ENCODE measurements around the gene COL4A3.

The COL4A3 gene

DNA sequence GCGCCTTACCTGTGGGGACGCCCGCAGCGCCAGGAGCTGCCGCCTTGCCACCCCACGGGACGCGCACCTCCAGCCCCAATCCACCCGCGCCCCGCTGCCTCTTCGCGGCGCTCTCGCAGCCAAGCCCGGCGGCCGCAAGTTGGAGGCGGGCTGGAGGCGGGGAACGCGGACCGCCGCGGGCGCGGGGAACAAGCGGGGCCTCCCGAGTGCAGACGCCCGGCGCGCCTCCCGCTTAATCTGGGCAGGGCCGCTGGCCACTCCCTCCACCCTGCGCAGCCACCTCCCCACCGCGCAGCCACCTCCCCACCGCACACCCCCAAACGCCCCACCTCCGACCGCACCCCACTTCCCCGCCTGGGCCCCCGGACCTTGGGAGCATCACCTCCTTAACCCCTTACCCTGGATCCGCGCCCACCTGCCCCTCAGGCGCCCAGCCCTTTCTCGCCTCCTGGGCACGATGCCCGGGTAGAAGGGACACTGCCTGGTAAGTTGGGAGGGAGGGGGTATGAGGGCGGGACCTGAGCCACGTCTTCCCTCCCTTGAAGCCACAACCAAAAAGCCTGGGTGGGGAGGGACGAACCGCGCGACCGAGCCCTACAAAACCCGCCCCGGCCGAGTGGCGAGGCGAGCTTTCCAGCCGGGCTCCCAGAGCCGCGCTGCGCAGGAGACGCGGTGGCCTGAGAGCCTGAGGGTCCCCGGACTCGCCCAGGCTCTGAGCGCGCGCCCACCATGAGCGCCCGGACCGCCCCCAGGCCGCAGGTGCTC lies at the start of gene COL4A3, which contains the start of gene COL4A4:
Gene COL4A3 (plus strand): TSS at position 627 of the 765 bp plus-strand sequence. CDS start 103 bp downstream, at position 730.
Gene COL4A4 (minus strand): TSS at position 208 of the 765 bp plus-strand sequence. CDS start 16,722 bp downstream, outside the sequence.
- no peak for DNase-seq (ENCODE audit: low spot score)

DNA sequence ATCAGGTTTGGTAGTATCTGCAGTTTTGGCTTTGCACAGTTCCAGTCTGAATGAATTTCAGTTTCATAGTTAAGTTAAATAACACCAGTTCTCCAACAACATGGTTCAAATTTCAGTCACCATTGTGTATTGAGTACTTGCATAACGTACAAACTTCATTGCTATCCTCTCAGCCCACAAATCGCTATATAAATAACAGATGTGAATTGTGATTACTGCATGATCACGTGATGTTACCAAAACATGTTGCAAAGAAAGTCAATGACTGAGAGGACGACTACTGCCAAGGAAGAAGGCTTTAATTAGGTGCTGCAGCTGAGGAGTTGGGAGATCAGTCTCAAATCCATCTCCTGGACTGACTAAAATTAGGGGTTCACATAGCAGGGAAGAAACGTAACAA lies 48.7 kb upstream of the COL4A3 start:
- no peak for DNase-seq (ENCODE audit: low spot score)

DNA sequence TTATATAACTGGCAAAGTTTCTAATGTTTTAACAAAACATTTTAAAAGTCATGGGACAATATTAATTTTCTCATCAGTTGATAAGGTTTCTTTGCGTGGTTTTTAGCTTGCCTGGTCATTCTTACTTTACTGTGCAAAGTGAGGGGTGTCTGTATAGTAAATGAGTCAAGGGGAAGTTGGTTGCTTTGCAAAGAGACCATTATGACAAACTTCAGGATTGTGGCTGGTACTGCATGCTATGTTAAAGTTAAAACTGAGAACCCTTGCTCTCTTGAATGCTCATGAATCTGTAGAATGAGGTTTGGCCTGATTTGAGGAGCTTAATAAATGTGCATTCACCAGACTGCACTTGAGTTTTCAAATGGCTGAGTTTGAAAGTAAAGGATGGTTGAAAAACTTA lies 47.4 kb upstream of the COL4A3 start:
- no peak for DNase-seq (ENCODE audit: low spot score)

DNA sequence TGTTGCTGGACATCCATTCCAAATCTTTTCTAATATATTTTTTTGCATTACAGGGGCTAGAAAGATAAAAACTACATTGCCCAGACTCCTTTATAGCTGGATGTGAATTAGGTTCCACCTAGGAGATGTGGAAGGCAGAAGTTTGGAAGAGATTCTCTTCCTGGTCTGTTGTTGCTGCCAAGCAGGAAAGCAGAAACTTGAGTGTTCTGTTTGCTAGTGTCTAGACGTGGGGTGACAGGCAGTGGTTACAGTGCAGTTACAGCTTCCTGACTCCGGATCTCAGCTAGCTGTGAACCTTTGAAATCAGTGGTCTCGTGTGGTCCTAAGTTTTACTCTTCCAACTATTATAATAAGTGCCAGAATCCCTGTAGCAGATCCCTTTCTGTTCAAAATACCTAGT lies 46.6 kb upstream of the COL4A3 start:
- DNase-seq (ENCODE audit: low spot score): no peak

DNA sequence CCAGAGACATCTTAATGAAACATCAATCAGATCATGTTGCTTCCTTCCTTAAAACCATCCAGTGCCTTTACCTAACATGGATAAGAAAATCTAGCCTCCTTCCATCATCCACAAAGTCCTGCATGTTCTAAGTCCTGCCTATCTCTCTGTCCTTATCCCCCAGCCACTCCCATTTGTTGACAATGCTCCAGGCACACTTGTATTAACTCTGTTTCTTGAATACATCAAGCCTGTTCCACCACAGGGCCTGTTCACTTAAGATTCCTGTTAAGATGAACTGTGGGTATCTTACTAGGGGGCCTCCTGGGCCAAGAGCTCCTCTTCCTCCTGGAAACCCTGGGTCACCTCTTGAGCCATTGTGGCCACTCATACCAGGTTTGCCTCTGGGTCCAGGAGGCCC lies 46.1 kb upstream of the COL4A3 start:
- no peak for DNase-seq (ENCODE audit: low spot score)

DNA sequence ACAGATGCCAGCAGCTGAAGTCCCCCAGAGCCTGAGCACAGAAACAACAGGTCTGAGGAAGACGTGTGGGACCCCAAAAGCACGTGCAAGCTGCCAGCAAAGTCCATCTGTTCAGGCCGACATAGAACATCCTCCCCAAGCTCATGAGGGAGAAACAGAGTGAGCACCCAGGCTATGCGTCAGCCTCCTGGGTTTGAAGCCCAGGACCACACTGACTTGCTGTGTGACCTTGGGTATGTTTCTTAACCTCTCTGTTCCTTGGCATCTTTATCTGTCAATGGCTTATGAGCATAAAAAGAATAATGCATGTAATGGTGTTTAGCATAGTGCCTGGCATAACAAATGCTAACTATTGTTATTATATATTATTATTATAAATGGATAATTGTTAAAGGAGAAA lies 40.7 kb upstream of the COL4A3 start:
- DNase-seq (ENCODE audit: low spot score): no peak

DNA sequence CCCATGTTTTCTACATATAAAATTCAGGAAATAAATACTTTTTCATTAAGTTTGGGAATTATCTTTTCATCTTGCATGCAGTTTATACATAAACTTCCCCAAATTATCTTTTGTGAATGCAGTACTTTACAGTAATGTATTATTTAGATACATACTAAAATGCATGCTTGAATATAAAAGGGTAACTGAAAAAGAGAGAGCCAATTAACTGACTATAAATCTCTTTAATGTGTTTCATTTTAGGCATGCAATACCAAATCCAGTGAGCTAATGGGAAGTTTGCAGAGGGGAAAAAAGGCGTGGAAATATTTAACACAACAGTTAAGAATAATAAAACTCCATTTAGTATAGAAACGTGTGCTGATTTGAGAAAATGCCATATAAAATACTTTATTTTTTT lies 39.6 kb upstream of the COL4A3 start:
- DNase-seq (ENCODE audit: low spot score): no peak

DNA sequence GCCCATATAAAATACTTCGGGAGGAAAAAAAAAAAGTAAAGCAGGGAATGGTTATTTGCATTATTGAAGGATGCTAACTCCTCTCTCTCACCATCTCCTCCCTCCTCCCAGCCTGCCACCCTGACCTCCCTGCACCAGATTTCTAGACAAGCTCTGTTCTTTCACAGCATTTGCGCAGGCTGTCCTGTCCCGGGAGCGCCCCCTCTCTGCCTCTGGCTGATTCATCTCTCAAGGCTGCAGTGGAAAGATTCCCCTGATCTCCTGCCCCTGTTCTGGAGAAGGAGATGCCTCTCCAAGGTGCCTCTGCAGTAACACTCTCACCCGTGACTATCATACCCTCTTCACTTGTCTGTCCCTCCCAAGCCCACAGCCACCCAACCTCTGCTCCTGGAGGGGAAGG lies 38.9 kb upstream of the COL4A3 start:
- no peak for DNase-seq (ENCODE audit: low spot score)

DNA sequence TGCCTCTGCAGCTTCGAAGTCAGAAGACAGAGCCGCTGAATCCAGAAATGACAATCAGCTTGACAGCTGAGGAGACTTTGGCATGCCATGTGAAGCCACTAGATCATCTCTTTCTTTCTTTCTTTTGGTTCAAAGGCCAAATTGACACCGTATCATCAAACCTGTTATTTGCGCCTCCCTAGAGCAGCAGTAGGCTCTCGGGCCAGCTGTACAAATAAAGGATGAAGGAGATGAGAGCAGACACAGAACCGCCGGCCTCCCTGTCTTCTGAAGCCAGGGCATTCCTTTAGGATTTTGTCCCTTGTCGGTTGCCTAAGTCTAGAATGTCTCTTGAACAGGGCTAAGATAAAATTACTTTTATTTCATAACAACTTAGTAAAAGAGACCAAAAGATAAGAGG lies 37.2 kb upstream of the COL4A3 start:
- DNase-seq (ENCODE audit: low spot score): no peak

DNA sequence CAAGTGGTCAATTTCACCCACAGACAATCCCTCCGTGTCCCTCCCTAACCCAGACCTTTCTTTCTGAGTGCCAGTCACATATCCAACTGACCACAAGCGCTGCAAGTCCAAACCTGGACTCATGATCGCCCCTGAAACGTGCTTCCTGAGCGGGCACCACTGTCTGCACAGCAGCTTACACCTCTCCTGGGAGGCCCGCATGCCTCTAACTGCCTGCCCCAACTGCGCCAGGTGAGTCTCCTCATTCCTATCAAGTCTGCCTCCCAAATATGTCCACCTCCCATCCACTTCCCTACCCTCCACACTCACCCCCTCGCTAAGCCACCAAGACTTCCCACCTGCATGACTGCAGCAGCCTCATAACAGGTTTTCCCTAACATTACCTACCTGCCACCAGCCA lies 33.8 kb upstream of the COL4A3 start:
- DNase-seq (ENCODE audit: low spot score): no peak

DNA sequence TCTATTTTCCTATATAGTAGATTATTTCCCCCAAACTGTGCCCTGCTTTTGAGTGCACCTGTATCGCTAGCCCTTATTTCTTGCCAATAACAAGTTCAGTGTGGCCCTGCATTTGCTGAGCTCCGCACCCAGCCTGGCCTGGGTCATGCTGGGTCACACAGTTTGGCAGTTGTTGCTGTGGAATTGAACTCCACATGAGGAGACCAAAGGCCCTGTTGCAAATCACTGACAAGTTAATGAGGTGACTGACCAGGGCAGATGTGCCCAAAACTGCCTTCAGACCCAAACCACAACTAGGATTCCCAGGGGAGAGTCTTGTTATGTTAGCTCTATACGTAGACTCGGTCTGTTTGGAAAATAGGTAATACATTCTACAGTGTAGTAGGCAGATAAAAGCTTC lies 31.4 kb upstream of the COL4A3 start:
- no peak for DNase-seq (ENCODE audit: low spot score)

DNA sequence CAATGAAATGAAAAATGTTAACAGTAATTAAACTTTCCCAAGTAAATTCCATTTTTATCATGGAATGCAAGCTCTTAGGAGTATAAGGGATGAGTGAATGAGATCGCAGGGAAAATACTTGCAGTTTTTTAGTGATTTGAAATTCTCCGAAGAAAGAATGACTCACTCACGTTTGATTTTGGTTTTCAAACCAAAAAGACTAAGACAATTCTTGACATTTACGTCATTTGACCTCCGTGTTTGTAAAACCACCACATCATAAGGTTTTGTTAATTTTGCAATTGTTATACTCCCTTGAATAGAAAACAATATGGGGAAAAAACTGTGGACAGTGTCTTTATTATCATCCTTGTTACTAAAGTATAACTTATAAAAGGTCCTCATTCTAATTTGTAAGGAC lies 29.8 kb upstream of the COL4A3 start:
- DNase-seq (ENCODE audit: low spot score): no peak

DNA sequence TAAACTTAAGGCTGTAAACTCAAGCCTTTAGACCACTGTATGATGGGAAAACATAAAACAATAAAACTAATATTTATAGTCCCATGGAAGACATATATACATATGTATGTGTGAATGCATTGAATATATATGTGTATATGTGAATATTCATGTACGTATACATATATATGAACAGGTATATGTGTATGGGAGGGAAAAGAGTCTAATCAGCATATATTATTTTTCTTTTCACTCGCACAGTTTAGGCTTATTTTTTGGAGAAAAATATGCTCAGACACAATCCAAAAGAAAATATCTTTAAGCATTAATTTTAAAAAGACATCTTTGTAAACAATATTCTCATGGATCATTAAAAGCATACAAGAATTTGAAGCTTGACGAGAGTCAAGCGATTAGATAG lies 23.1 kb upstream of the COL4A3 start:
- no peak for DNase-seq (ENCODE audit: low spot score)

DNA sequence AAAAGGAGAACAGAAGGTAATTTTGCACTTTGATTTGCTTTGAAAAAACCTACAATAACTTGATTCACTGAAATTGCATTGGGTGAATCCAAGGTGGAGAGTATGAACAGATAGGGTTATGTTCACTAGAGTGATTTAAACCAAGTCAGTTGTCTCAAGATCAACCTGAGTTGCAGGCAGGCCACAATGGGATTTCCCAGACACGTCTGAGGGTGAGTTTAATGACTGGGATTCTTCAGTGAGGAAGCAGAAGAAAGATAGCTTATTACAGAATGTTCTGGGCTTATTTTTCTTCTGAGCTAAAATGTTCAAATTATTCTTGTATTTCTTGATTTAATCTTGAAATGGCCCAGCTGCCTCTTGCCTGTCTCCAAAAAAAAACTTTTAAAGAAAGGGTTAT lies 20.5 kb upstream of the COL4A3 start:
- no peak for DNase-seq (ENCODE audit: low spot score)

DNA sequence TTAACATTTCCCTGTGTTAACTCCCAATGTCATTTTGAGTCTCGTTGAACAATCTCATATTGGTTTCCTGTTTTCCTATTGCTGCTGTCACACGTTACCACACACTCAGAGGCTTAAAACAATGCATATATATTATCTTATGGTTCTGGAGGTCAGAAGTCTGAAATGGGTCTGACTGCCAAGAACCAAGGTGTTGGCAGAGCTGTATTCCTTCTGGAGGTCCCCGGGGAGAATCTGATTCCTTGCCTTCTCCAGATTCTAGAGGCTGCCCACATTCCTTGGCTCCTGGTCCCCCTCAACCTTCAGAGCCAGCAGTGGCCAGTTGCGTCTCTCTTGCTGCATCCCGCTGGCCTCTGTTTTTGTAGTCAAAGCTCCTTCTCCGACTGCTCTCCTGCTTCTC lies 18.0 kb upstream of the COL4A3 start:
- no peak for DNase-seq (ENCODE audit: low spot score)

DNA sequence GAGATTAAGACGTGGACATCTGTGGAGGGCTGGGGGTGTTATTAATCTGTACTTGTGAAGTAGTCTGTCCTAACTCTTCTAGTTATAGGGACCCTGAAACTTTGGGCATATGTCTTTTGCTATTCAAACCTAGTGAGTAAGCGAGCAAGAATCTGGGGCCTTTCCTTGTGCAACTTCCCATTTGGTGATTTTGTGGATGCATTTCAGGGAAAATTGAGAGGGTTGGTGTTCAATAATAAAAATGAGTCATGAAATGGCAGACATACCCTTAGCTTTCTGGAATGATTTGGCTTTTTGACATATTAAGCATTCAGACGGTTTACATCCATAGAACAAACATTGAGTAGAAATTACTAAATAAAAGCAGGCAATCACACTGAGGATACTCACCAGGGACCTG lies 17.4 kb upstream of the COL4A3 start:
- DNase-seq (ENCODE audit: low spot score): no peak

DNA sequence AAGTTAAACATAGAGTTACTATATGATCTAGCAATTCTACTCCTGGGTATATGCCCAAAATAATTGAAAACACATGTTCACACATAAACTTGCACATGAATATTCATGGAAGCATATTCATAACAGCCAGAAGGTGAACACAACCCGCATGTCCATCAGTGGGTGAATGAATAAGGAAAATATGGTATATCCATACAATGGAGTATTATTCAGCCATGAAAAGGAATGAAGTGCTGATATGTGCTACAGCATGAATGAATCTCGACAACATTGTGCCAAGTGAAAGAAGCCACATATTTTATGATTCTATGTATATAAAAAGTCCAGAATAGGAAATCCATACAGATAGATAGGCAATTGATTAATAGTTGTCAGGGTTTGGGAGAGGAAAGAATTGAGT lies 16.3 kb upstream of the COL4A3 start:
- DNase-seq (ENCODE audit: low spot score): no peak

DNA sequence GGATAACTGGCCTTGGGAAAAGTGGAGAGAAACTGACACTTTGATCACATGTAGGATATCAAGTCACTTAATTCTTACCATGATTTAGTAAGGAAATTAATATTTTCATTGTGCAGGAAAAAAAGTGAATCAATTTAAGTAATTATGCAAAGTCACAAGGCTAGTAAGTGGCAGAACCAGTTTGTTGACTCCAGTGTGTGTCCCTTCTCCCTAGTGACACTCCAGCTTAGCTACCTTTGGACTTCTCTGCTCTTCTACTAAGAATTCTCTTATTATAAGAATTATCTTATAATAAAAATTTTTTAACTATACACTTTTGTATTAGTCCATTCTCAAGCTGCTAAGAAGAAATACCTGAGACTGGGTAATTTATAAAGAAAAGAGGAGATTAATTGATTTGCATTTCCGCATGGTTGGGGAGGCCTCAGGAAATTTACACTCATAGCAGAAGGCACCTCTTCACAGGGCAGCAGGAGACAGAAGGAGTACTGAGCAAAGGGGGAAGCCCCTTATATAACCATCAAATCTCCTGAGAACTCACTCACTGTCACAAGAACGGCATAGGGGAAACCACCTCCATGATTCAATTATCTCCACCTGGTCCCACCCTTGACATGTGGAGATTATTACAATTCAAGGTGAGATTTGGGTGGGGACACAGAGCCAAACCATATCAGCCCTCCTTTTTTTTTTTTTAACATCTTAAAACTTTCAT lies 14.0 kb upstream of the COL4A3 start:
- DNase-seq (ENCODE audit: low spot score): no peak

DNA sequence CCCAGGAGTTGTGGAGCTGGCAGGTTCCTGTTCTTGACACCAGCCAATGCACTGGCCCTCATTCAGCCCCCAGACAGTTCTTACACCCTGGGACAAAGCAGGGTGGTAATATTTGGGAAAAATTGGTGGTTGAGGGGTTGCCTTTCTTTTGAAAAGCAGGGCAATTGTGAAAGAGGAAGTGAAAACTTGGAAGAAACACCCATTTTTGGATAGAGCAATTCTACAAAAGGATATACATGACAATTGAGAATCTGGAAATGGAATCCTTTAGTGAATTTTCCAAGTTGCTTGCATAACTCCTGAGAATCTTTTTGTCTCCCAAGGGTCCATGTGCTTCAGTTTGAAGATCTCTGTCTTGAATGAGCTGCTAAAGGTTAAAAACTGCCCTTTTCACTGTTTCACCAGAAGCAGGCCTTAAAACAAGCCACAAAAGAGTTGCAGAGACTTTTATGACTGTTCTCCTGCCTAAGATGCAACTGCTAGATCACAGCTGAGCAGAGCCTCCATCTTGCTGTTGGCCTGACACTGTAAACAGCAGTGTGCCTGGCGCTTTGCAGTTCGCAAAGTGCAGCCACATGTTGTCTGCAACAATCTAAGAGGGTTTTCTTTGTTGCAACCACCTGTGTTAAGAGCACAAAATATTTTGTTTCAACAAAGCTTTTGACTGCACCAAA lies 12.2 kb upstream of the COL4A3 start:
- DNase-seq (ENCODE audit: low spot score): no peak

DNA sequence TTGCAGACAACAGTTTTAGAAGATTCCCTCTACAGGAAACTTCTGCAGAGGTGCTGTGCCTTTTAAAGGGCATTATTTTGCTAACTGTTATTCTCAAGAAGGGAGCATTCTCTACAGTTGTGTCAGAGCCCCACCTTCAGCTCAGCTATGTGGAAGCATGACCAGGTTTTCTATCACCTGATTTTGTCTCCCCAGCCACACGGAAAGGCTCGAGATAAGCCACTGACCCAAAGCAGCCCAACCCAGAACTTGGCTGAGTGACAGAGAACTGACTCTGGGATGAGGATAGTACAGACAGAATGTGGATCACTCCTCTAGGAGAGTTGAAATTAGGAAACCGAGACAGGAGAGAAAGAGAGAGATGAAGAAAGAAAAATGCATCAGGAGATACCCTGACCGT lies 11.1 kb upstream of the COL4A3 start:
- no peak for DNase-seq (ENCODE audit: low spot score)

DNA sequence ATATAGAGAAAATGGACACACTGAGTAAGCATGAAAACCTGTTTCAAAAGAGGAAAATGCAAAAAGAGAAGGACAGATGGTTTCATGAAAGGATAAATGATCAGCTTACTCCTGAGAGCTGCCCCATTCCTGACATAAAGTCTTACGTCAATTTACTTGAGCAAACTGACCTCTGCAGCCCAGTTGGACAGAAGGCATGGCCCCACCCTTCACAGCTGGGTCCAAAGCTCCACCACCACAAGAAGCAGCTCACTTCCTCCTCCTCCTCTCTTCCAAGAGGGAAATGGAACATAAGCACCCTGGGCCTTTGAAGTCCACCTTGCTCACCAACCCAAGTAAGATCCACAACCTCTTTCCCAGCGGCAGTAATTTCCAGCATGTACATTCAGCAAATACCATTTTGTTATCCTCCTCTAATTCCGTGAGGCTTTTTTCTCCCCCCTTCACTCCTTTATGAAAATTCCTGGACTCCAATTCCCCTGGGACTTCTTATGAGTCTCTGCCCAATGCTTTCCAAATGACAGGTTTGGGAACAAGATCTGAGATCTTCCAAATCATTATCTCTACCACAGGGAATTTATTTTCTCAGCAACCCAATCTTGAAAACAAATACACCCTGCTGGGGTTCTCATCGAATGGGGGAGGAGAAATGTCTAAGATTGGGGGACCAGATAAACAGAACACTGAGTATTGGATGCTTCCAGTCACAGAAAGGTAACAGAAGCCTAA lies 10.5 kb upstream of the COL4A3 start:
- DNase-seq (ENCODE audit: low spot score): no peak

DNA sequence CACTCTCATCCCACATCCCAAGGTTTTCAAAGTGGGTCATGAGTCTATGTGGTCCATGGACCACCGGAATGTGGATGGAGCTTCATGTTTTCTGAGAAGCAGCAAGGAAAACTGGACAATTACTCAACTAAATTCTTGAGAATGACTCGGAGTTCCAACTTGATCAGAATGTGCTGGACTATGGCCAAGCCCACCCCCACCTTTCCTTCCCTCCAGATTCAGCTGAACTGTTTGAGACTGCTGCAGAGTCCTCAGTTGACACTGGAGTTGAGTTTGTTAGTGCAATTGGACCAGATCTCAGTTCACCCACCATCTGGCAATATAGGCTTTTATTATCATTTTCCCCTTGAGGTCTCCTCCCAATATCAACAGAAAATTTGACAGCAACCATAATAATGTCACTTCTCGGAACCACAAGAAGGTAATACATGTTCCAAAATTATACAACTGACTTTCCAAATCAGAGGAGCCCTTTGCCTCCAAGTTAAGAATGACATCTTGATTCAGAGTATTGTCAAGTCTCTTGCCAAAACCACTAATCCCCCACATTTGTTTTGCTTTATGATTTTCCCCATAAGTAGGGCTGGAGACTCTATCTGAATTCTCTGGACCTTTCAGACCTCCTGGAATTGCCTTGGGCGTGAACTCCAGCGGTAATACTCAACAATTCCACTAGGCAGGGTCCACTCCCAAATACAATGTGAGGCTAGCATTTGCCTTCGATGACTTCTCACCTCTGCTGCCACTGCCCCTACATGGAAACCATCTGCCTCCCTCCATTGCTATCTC lies 9.2 kb upstream of the COL4A3 start:
- DNase-seq (ENCODE audit: low spot score): no peak
